Mesenchymal stem cell (in vitro differentiated cells and primary cell): ENCODE results near the gene SEC61A1.

Experiments
- DNase-seq: peaks from one replicate; pipeline ENCODE4 v3.0.0-alpha.2; 2013
- H2AFZ ChIP-seq: one replicate; pipeline ENCODE4 v1.6.1; 2013; ENCODE audit warnings: low read depth, mild to moderate bottlenecking, control low read depth, inconsistent platforms, low read length, moderate library complexity
- H2AK5ac ChIP-seq: 2 replicates; pipeline ENCODE4 v1.6.1; 2013; ENCODE audit warnings: low read length, moderate library complexity, mild to moderate bottlenecking, inconsistent platforms; ENCODE audit not compliant: severe bottlenecking
- H2BK120ac ChIP-seq: one replicate; pipeline ENCODE4 v1.6.1; 2013; ENCODE audit warnings: low read depth, mild to moderate bottlenecking, inconsistent platforms, low read length, moderate library complexity
- H2BK12ac ChIP-seq, 2 experiments: one replicate each; pipeline ENCODE4 v1.6.1; 2013; ENCODE audit warnings: inconsistent platforms in 2 of 2, low read length in 2 of 2, mild to moderate bottlenecking in 2 of 2, moderate library complexity in 2 of 2, control low read depth in 1 of 2
- H2BK15ac ChIP-seq: one replicate; pipeline ENCODE4 v1.6.1; 2013; ENCODE audit warnings: mild to moderate bottlenecking, low read depth, inconsistent platforms; ENCODE audit not compliant: poor library complexity, severe bottlenecking
- H2BK5ac ChIP-seq: 2 replicates; pipeline ENCODE4 v1.6.1; 2013; ENCODE audit warnings: low read depth, mild to moderate bottlenecking, low read length, control low read depth, inconsistent platforms; ENCODE audit not compliant: poor library complexity, severe bottlenecking
- H3K14ac ChIP-seq, 2 experiments: one replicate each; pipeline ENCODE4 v1.6.1; 2013; ENCODE audit warnings: inconsistent platforms in 2 of 2, low read length in 2 of 2, control low read depth in 1 of 2, mild to moderate bottlenecking in 1 of 2, moderate library complexity in 1 of 2
- H3K18ac ChIP-seq, 2 experiments: one replicate each; pipeline ENCODE4 v1.6.1; 2013; ENCODE audit warnings: inconsistent platforms in 2 of 2, low read length in 2 of 2, control low read depth in 1 of 2, low read depth in 1 of 2, mild to moderate bottlenecking in 1 of 2
- H3K23ac ChIP-seq, 2 experiments: one replicate each; pipeline ENCODE4 v1.6.1; 2013; ENCODE audit warnings: inconsistent platforms in 2 of 2, low read length in 2 of 2, mild to moderate bottlenecking in 2 of 2, moderate library complexity in 2 of 2, control low read depth in 1 of 2
- H3K27ac ChIP-seq: 2 replicates; pipeline ENCODE4 v1.5.1; 2013; ENCODE audit warnings: mild to moderate bottlenecking, moderate library complexity, low read length, control low read depth, inconsistent platforms; ENCODE audit not compliant: poor library complexity, severe bottlenecking
- H3K27me3 ChIP-seq, 2 experiments: 2 replicates each; pipeline versions ENCODE4 v1.6.1 to v1.7.0; 2013; ENCODE audit warnings: low read length in 2 of 2, mild to moderate bottlenecking in 2 of 2, moderate library complexity in 2 of 2, control low read depth in 1 of 2, inconsistent platforms in 1 of 2; ENCODE audit not compliant: control insufficient read depth in 1 of 2, insufficient read depth in 1 of 2
- H3K36me3 ChIP-seq, 2 experiments: 2 replicates each; pipeline versions ENCODE4 v1.6.1 to v1.7.0; 2013; ENCODE audit warnings: low read length in 2 of 2, control low read depth in 1 of 2, inconsistent platforms in 1 of 2, low read depth in 1 of 2, mild to moderate bottlenecking in 1 of 2; ENCODE audit not compliant: insufficient read depth in 2 of 2, control insufficient read depth in 1 of 2
- H3K4ac ChIP-seq, 2 experiments: one replicate each; pipeline ENCODE4 v1.6.1; 2013; ENCODE audit warnings: inconsistent platforms in 2 of 2, low read length in 2 of 2, mild to moderate bottlenecking in 2 of 2, moderate library complexity in 2 of 2, control low read depth in 1 of 2, low read depth in 1 of 2
- H3K4me1 ChIP-seq: 2 replicates; pipeline ENCODE4 v1.6.1; 2013; ENCODE audit warnings: low read depth, low read length, control low read depth; ENCODE audit not compliant: control insufficient read depth, insufficient read depth
- H3K4me2 ChIP-seq: 2 replicates; pipeline ENCODE4 v1.6.1; 2013; ENCODE audit warnings: low read length, mild to moderate bottlenecking, inconsistent platforms; ENCODE audit not compliant: poor library complexity, severe bottlenecking
- H3K4me3 ChIP-seq, 2 experiments: 2 replicates each; pipeline versions ENCODE4 v1.5.1 to v1.7.0; 2013; ENCODE audit warnings: low read length in 2 of 2, mild to moderate bottlenecking in 2 of 2, control low read depth in 1 of 2, low read depth in 1 of 2; ENCODE audit not compliant: insufficient read depth in 1 of 2
- H3K79me1 ChIP-seq: replicated peaks from 2 replicates; pipeline ENCODE4 v1.6.1; 2013; ENCODE audit warnings: mild to moderate bottlenecking, control low read depth, low read length, inconsistent platforms; ENCODE audit not compliant: poor library complexity, severe bottlenecking
- H3K9ac ChIP-seq: 2 replicates; pipeline ENCODE4 v1.7.0; 2013; ENCODE audit warnings: mild to moderate bottlenecking, low read length, moderate library complexity
- H3K9me3 ChIP-seq: 2 replicates; pipeline ENCODE4 v1.7.0; 2013; ENCODE audit warnings: mild to moderate bottlenecking, low read length; ENCODE audit not compliant: control insufficient read depth
- H4K8ac ChIP-seq: one replicate; pipeline ENCODE4 v1.6.1; 2013; ENCODE audit warnings: inconsistent platforms, mild to moderate bottlenecking, low read length, moderate library complexity
- H4K91ac ChIP-seq: one replicate; pipeline ENCODE4 v1.6.1; 2013; ENCODE audit warnings: mild to moderate bottlenecking, low read length, inconsistent platforms
- WGBS: methylation state at CpG from one replicate; pipeline ENCODE4 v1.1.7; 2013; ENCODE audit warnings: mixed read lengths; 5-methylcytosine and 5-hydroxymethylcytosine counted together

Gene SEC61A1

GRCh38 chr3:128072454-128073184 lies 20.4 kb downstream of the SEC61A1 start:
- H4K8ac ChIP-seq: no peak overlapping the region
- no peak overlapping the region for H3K4me3 ChIP-seq
- H3K27me3 ChIP-seq: no peaks in the 10 kb centered on the region
- peak overlapping the region in 1 of 2 experiments; percentile 46 for H3K18ac ChIP-seq
- WGBS: 96% methylated on average over 9 of the region's 13 CpGs
- no peak overlapping the region for H2BK5ac ChIP-seq
- H3K27ac ChIP-seq: no peak overlapping the region
- H2AK5ac ChIP-seq: no peak overlapping the region
- peaks cover 33% of the 10 kb centered on the region for H3K79me1 ChIP-seq
- no peak overlapping the region for H3K14ac ChIP-seq
- no peaks in the 10 kb centered on the region for H3K9me3 ChIP-seq
- no peak for DNase-seq
- peaks cover 55 to 59% of the 10 kb centered on the region in 2 experiments for H3K36me3 ChIP-seq
- H3K23ac ChIP-seq: no peak overlapping the region
- no peak overlapping the region for H2AFZ ChIP-seq
- no peak overlapping the region for H2BK12ac ChIP-seq
- H3K4me1 ChIP-seq: peaks cover 34% of the 10 kb centered on the region
- H3K4ac ChIP-seq: no peak overlapping the region
- no peak overlapping the region for H4K91ac ChIP-seq
- no peak overlapping the region for H3K4me2 ChIP-seq
- H2BK120ac ChIP-seq: no peak overlapping the region
- H3K9ac ChIP-seq: no peak overlapping the region
- H2BK15ac ChIP-seq: no peak overlapping the region

GRCh38 chr3:128073185-128073725 lies 21.0 kb downstream of the SEC61A1 start:
- H3K4me3 ChIP-seq: no peak overlapping the region
- H3K23ac ChIP-seq: no peak overlapping the region
- H2AK5ac ChIP-seq: no peak overlapping the region
- H2BK5ac ChIP-seq: no peak overlapping the region
- no peak overlapping the region for H2BK120ac ChIP-seq
- no peak overlapping the region for H2AFZ ChIP-seq
- H3K4ac ChIP-seq: no peak overlapping the region
- no peak overlapping the region for H2BK12ac ChIP-seq
- H3K9ac ChIP-seq: peak overlapping the region; percentile 13
- H2BK15ac ChIP-seq: no peak overlapping the region
- H3K14ac ChIP-seq: no peak overlapping the region
- DNase-seq: no peak
- no peak overlapping the region for H3K18ac ChIP-seq
- H3K27ac ChIP-seq: peak overlapping the region; percentile 12
- no peak overlapping the region for H3K4me2 ChIP-seq
- WGBS: 85% methylated on average over 6 of the region's 6 CpGs
- H3K36me3 ChIP-seq: peaks cover 48 to 52% of the 10 kb centered on the region in 2 experiments
- H3K4me1 ChIP-seq: peaks cover 36% of the 10 kb centered on the region
- no peak overlapping the region for H4K91ac ChIP-seq
- no peak overlapping the region for H4K8ac ChIP-seq
- peaks cover 30% of the 10 kb centered on the region for H3K79me1 ChIP-seq
- H3K9me3 ChIP-seq: no peaks in the 10 kb centered on the region
- no peaks in the 10 kb centered on the region for H3K27me3 ChIP-seq

- Histone ChIP-seq H3K9ac (peak overlapping the region; percentile 13), H3K27ac (peak overlapping the region; percentile 12), H4K91ac (no peak overlapping the region), H2BK15ac (no peak overlapping the region), H2AFZ (no peak overlapping the region), H3K4me1 (peaks cover 37% of the 10 kb centered on the region), H2BK120ac (no peak overlapping the region), H3K18ac (no peak overlapping the region), H3K79me1 (peaks cover 26% of the 10 kb centered on the region), H3K23ac (no peak overlapping the region), H3K4me2 (no peak overlapping the region), H2BK12ac (no peak overlapping the region), H2BK5ac (no peak overlapping the region), H3K27me3 (no peaks in the 10 kb centered on the region), H3K4ac (no peak overlapping the region), H3K4me3 (no peak overlapping the region), H4K8ac (no peak overlapping the region), H3K14ac (no peak overlapping the region), H2AK5ac (no peak overlapping the region), H3K9me3 (no peaks in the 10 kb centered on the region), H3K36me3 (peaks cover 43 to 48% of the 10 kb centered on the region in 2 experiments)
- 86% methylated on average over 2 of the region's 2 CpGs for WGBS
- DNase-seq: no peak
These were observed 21.6 kb downstream of the SEC61A1 start for GRCh38 chr3:128073807-128074206.

- H3K79me1 ChIP-seq: peaks cover 23% of the 10 kb centered on the region
- no peak overlapping the region for H3K23ac ChIP-seq
- no peak overlapping the region for H4K91ac ChIP-seq
- no peak overlapping the region for H2BK12ac ChIP-seq
- no peak overlapping the region for H2BK15ac ChIP-seq
- no peak overlapping the region for H2AK5ac ChIP-seq
- H2BK120ac ChIP-seq: no peak overlapping the region
- H3K27me3 ChIP-seq: no peaks in the 10 kb centered on the region
- H3K36me3 ChIP-seq: peaks cover 31 to 47% of the 10 kb centered on the region in 2 experiments
- no peak overlapping the region for H3K4ac ChIP-seq
- H2AFZ ChIP-seq: peak overlapping the region; percentile 43
- H3K27ac ChIP-seq: no peak overlapping the region
- H3K14ac ChIP-seq: no peak overlapping the region
- H3K4me2 ChIP-seq: peak overlapping the region; percentile 68
- H4K8ac ChIP-seq: peak overlapping the region; percentile 91
- 40% methylated on average over 7 of the region's 7 CpGs for WGBS
- H3K4me3 ChIP-seq: peak overlapping the region in 1 of 2 experiments; percentile 74
- peaks cover 45% of the 10 kb centered on the region for H3K4me1 ChIP-seq
- H3K9ac ChIP-seq: peak overlapping the region; percentile 60
- no peaks in the 10 kb centered on the region for H3K9me3 ChIP-seq
- H3K18ac ChIP-seq: no peak overlapping the region
- no peak overlapping the region for H2BK5ac ChIP-seq
- peak; percentile 42 for DNase-seq
These were observed 22.7 kb downstream of the SEC61A1 start for GRCh38 chr3:128074851-128075521.
